Astrocyte of the spinal cord (primary cell): ENCODE results near the gene CLECL1.

Source experiments
- DNase-seq: peaks from one replicate; pipeline ENCODE4 v3.0.0; 2011; ENCODE audit warnings: low read depth, low spot score
- H3K4me3 ChIP-seq: 2 replicates; pipeline ENCODE4 v1.5.1; 2011; ENCODE audit warnings: low read depth, mild to moderate bottlenecking, low read length, moderate library complexity
- CTCF ChIP-seq: IDR thresholded peaks from 2 replicates; pipeline ENCODE4 v1.5.1; 2012; ENCODE audit warnings: low read depth, mild to moderate bottlenecking, low read length, inconsistent platforms
- in situ Hi-C: cut with HindIII; loops from 2 replicates; pipeline ENCODE4 v1.10.0; 2017; ENCODE audit warnings: low sequenced_read_pairs

CLECL1 gene

DNA sequence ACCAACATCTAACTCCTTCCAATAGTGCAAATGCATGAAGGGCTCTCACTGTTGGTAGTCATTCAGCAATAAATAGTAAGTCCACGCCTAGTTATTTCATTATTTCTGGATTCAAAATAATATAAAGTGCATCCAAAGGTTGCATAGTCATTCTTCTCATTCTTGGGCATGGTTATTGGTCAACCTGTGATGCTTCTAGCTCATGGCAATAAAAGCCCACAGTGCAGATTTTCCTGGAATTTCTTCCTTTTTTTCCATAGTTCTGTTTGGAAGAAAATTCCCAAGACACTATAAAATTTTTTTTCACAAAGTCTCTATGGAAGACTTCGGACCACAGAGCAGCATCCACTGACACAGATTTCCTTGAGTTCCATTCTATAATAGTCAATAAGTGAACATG, 20.2 kb upstream of the CLECL1 start:
- TF ChIP-seq CTCF = no peak
- in situ Hi-C loops = no loop called here
- DNase-seq = no peak
- H3K4me3 ChIP-seq = no peak overlapping the region

DNA sequence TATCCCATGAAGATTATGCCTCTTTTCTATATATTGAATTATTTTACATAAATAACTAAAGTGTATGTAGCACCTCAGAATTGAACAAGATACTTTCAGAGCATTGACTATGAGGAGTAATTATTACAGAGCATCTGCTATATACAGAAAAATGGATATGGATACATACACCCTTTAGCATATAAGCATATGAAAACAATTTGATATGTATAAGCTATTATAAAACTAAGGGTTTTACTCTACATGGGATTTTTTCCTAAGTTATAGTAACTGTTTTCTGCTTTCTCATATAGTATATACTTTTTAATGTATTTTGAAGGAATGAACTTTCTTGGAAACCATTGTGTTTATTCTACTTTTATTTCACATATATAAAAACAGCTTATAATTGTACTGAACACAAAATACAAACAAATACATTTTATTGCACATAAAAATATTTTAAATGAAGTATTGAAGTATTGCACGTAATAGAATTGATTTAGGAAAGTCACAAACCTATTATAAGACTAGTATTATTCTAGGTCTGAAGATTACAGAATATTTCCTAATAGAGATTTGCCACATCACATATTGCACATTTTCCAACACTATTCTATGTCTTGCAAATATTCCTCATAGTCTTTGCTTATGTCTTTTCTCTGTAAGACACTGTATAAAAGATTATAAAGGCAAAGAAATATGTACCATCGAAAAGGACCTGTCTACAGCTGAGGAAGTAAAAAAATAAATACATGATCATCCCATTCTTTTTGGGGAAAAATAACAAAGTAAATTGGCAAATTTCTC, 19.4 kb upstream of the CLECL1 start:
- in situ Hi-C loops = no loop called here
- TF ChIP-seq CTCF = no peak
- DNase-seq = no peak
- H3K4me3 ChIP-seq = no peak overlapping the region

- peak; percentile 52 for TF ChIP-seq CTCF
- DNase-seq = peak; percentile 34
- no peak overlapping the region for H3K4me3 ChIP-seq
- in situ Hi-C loops = no loop called here
Measured at GRCh38 chr12:9751204-9752144, 18.6 kb upstream of the CLECL1 start.

DNA sequence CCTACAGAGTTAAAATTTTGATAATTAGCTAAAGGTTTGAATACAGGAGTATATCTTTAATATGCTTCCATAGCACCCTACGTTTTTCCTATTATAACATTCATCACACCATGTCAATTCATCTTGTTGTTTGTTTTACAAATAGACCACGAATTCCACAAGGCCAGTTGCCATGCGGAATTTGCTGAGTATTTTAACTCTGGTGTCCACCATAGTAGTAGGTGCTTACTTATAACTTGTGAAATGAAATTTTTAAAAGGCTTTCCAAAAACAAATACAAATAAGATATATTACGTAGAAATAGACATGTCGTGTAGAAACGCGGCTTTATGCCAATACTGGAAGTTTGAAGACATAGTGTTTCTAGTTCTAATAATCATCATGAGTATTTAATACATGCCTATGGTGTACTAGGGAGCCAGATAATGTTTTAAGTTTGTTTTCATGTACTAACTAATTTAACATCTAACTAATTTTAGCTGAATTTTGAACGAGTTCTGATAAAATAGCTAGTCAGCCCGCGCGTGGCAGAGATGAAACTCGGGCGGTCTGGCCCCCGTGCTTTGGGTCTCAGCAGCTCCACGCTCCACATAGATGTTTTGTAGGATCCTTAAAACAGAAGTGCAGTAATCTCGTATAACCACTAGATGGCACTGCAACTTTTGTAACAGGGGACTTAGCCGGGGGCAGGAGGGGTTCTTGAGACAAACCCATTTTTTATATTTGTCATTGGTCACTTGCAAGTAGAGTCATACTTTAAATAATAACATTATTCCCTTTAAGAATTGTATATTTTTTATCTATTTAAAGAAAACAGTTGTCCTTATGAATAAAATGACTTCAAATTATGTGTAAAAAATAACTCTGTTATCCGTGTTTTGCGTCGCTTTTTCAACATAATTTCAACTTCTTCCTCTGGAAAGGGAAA, 17.6 kb upstream of the CLECL1 start:
- in situ Hi-C loops = no loop called here
- H3K4me3 ChIP-seq = no peak overlapping the region
- peak; percentile 80 for TF ChIP-seq CTCF
- peak; percentile 74 for DNase-seq

- in situ Hi-C loops = no loop called here
- no peak for TF ChIP-seq CTCF
- DNase-seq = no peak
- no peak overlapping the region for H3K4me3 ChIP-seq
Measured at GRCh38 chr12:9749640-9750039, 16.7 kb upstream of the CLECL1 start.

DNA sequence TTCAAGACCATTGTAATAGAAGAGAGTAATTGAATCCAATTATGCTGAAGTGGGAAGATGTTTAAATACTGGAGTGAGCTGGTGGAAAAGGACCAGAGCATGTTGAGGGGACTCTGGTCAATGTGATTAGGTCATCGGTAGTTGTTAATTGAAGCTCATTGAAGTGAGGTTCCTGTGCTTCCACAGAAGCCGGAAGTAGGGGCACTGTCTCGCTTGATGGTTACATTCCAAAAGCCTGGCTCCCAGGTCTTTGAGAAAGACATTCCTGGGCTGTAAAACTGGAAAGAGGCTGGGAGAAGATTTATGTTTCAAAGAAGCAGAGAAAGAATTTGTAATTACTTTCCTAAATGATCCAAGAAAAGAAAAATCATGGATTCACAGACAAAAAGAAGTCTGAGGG, 12.3 kb upstream of the CLECL1 start:
- no peak for DNase-seq
- in situ Hi-C loops = no loop called here
- no peak for TF ChIP-seq CTCF
- H3K4me3 ChIP-seq = no peak overlapping the region
